Skin epidermis (tissue), 12 donors: ENCODE data around the gene PIP5KL1.

Experiments
- H3K27ac ChIP-seq, 21 experiments: fragments of 200-600 bp; sonication (generic) in 11 of 21; one replicate each; pipeline ENCODE4 v1.5.0; 2020; ENCODE audit warnings: mild to moderate bottlenecking in 3 of 21, inconsistent platforms in 2 of 21, moderate library complexity in 2 of 21
- H3K4me3 ChIP-seq, 7 experiments: fragments of 200-600 bp; sonication (generic) in 2 of 7; one replicate each; pipeline ENCODE4 v1.5.0; 2020; ENCODE audit warnings: inconsistent platforms in 2 of 7, mild to moderate bottlenecking in 2 of 7, moderate library complexity in 1 of 7

PIP5KL1 gene

DNA sequence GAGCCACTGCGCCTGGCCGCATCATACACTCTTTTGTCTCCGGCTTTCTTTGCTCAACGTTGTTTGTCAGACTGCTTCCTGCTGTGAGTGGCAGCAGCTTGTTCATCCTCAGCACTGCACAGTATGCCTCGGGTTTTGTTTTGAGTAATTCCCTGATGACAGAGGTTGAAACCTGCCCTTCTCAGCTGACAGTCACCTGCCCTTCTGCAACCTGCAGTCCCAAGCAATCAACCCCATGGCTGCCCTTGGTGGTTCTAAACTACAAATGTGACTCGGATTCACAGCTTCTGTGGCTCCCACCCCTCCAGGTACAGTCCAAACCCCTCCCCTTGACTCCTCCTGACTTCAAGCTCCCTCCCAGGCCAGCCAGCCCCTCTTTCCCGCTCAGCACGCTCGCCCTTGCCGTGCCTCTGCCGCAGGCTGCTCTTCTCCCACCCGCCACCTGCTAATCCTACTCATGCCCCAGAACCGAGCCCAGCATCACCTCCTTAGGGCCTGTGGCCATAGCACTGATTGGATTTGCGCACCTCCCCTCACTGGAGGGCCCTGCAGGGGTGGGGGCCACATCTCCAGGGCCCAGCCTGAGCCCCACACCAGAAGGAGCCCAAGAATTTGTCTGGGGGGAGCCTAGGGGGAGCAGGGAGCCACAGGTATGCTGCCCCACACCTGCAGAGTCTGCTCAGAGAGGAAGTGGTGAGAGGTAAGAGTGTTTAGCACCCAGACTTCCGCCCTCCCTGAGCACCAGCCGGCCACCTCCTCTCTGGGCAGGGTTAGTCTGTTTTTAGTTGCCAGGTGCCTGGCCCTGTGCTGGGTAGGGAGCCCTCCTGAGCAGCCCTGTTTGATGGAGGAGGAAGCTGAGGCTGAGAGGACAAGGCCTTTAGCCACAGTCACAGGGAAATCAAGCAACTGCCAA is 40.1 kb upstream of the PIP5KL1 start:
- Histone ChIP-seq H3K27ac (peak overlapping the region in 20 of 21 experiments; percentile 70 to 94 (median 90)), H3K4me3 (peak overlapping the region in 1 of 7 experiments; percentile 13)

DNA sequence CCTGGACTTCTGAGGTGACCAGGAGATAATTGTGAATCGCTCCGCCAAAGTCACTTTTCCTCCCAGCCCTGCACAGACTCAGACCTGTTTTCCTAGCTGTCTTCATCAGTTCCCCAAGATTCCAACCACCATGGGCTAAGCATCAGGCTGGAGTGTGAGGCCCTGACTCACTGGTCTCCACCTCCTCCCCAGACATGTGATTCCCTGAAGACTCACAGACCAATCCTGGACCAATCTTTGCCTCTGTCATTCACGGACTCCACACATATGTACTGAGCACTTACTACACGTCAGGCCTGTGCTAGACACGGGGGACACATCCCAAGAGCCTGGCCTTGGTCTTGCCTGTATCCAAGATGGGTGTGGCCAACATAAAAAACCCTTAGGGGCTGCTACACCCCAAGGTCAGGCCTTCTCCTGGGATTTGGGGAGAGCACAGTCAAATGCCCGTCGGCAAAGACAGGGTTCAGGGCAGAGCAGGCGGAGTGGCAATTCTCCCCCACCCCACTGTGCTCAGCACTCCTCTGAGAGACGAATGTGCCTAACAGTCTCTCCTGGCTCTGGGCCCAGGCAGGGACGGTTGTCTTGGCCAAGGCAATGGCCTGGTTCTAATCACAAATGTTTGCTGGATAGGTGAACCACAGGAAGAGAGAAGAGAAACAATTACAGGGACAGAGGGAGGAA is 38.3 kb upstream of the PIP5KL1 start:
- Histone ChIP-seq H3K4me3 (no peak overlapping the region), H3K27ac (peak overlapping the region in 20 of 21 experiments; percentile 70 to 94 (median 90))

DNA sequence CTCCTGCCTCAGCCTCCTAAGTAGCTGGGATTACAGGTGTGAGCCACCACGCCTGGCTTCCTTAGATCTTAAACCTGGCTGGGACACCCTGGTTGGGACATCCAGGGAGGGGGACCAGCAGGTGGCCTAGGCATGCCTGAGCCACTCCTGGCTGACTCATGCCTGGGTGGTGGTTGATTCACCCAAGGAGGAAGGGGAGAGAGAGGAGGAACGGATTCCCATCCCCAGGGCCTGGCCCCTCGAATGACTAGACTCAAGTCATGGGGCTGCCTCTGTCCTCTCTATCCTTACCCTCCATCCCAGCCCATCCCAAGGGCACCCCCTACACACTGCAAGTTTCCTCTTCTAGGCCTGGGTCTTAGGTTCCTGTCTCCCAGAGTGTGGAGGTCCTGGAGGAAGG is 37.5 kb upstream of the PIP5KL1 start:
- peak overlapping the region in 20 of 21 experiments; percentile 70 to 94 (median 90) for H3K27ac ChIP-seq
- no peak overlapping the region for H3K4me3 ChIP-seq

DNA sequence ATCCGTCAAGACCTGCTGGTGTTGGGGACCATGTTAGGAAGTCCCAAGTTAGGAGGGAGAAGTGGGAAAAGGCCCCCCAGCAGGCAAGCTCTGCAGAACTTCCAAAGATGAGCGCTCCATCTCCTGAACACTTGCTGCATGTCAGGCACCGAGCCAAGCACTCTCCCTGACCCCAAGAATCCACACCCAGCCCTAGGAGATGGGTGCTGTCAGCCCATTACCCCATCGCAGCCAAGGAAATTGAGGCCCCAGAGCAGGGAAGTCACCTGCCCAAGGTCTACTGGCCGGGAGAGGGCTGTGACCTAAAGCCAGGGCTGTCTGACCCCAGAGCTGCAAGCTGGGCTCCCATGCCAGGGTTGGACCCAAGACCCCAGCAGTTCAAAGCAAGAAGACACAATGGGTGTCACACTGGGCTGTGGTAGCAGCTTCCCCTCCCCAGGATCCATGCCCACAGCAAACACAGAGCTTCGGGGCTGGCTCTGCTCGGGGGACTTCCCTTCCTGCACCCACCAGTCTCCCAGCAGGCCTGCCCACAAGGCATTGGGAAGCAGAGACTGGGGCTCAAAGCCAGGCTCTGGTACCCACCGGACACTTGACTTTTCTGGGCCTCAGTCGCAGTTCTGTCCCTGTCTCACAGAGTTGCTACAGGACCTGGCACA is 36.7 kb upstream of the PIP5KL1 start:
- Histone ChIP-seq H3K4me3 (no peak overlapping the region), H3K27ac (peak overlapping the region in 20 of 21 experiments; percentile 79 to 95 (median 91))

DNA sequence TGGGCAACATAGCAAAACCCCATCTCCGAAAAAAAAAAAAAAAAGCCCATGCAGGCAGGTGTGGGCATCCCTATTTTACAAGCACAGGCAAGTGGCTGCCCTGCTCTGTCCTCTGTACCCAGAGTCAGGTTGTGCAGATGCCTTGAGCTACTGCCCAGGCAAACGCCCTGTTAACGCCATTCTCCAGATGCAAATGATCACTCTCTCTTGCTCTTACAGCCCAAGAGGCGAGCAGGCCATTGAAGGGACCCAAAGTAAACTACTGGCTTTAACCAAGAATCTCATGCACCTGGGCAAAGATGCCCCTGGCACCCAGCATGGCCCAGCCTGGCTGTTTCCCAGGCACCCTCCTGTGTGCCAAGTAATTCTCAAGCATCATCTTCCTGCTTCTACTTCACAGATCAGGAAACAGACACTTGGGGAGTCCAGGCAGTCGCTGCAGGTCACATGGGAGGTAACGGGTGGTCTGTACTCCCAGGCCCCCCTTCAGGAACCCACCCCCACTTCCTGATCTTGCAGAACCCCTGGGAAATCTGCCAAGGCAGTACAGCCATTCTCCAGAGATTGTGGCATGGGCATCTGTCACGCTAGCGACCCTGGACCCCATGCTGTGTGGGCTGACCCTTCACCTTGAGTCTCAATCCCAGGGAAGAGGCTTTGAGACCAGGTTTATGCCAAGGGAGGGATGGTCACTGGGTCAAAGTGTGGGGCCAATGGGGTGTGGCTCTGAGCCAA is 36.0 kb upstream of the PIP5KL1 start:
- Histone ChIP-seq H3K4me3 (no peak overlapping the region), H3K27ac (peak overlapping the region in 20 of 21 experiments; percentile 79 to 95 (median 91))

DNA sequence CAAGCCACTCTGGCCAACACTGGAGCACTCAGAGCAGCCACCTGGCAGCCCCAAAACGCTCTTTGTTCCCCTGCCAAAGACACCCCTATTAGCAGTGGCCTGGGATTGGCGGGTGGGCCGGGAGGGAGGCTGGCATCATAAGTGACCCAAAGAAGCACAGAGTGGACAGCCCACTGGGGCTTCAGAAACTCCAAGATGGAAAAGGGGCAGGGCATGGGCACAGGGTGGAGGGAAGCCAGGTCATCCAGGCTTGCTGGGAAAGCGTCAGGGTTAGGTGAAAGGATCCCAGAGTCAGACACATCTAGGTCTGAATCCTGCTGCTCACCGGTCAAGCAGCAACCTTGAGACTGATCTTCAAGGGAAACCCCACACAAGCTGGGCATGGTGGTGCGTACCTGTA is 35.4 kb upstream of the PIP5KL1 start:
- H3K4me3 ChIP-seq: no peak overlapping the region
- H3K27ac ChIP-seq: peak overlapping the region in 20 of 21 experiments; percentile 79 to 95 (median 91)

DNA sequence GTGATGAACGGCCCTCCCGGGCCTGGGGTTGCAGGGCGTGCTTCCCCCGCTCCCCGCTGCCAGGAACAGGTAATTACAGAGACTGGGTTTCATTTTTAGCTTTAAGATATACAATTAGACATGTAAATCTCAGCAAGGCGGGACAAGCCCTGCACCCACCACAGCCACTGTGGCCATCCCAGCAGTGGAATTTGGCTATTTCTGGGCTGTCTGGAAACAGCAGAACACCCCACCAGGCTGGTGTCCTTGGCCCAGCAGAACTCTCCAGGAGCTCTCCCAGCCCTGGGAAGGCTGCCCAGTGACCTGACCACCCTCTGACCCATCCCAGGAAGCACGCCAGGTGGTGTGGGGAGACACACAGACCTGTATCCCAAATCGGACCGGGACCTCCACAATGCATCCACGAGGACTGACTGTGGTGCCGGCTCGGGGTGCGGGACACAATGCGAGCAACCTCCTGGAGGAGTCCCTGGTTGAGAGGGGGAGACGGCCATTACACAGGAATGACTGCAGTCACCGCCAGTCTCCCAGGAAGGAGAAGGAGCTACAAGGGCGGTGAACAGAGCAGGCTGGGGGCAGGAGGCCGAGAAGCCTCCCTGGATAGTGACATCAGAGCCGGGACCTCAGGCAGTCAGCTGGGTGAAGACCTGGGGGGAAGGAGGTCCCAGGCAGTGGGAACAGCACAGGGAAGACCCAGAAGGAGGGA is 32.9 kb upstream of the PIP5KL1 start:
- Histone ChIP-seq H3K4me3 (no peak overlapping the region), H3K27ac (peak overlapping the region in 18 of 21 experiments; percentile 13 to 94 (median 90))

DNA sequence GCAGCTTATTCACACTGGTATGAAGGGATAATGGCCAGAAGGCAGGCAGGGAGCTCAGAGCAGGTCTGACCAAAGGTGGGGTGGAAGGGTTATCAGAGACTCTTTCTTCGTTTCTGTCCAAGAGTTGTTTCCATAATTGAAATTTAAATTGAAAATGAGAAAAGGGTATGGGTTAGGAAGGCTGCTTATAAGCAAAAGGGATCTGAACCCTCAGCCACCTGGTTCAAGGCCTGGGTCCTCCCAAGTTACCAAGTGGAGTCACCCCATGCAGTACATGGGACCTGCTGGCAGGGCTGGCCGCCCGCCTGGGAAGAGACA is 32.4 kb upstream of the PIP5KL1 start:
- H3K4me3 ChIP-seq: no peak overlapping the region
- peak overlapping the region in 14 of 21 experiments; percentile 13 to 93 (median 90) for H3K27ac ChIP-seq

DNA sequence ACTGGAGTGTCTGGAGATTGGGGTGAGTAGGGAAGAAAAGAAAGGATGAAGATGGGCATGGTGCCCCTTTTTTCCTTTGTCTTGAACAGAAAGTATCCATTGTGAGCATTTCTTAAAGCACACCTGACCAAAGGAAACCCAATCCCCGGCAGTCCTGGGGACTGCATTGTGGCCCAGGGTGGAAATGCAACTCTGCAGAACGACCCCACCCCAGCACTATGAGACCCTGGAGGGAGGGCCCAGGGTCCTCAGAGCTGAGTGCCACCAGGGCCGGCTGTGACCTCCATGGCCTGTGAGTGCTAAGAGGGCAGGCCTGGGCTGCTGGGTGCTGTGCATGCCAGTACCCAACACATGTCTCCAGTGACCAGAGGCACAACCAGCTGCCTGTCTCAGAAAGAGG is 31.7 kb upstream of the PIP5KL1 start:
- peak overlapping the region in 12 of 21 experiments; percentile 9 to 93 (median 82) for H3K27ac ChIP-seq
- no peak overlapping the region for H3K4me3 ChIP-seq

DNA sequence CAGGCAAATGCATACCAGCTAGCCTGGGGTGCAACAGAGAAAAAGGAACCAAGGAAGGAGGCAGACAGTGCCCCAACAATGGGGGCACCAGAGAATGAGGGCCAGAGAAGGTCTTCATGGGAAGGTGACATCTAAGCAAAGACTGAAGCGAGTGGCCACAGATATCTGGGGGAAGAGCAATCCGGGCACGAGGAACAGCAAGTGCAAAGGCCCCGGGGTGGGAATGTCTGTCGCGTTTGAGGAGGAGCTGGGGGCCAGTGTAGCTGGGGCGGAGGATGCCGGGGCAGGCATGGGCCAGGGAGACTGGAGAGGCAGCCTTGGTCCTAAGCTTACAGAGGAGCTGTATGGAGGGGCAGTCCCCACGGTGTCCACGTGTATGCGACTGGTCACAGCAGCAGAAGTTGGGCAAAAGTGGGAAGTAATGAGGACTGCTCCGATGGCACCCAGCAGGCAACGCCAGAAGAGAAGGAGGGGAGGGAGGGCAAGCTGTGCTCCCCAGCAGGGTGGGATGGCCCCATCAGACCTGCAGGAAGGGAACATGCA is 31.1 kb upstream of the PIP5KL1 start:
- H3K4me3 ChIP-seq: no peak overlapping the region
- H3K27ac ChIP-seq: peak overlapping the region in 11 of 21 experiments; percentile 8 to 93 (median 80)

DNA sequence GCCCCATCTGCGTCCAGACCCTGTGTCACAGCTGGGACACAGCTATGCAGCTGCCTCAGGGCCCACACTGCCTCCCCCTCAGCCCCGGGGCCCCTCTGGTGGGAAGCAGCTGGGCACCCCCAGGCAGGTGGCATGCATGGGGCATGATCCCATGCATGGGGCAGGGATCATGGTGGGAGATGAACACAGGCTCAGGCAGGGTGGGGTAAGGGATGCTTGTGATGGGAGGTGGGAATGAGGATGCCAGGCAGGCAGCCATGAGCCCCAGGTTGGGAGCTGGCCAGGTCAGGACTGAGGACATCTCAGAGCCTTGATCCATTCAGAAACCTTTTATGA is 30.5 kb upstream of the PIP5KL1 start:
- H3K4me3 ChIP-seq: no peak overlapping the region
- H3K27ac ChIP-seq: peak overlapping the region in 19 of 21 experiments; percentile 7 to 93 (median 76)

DNA sequence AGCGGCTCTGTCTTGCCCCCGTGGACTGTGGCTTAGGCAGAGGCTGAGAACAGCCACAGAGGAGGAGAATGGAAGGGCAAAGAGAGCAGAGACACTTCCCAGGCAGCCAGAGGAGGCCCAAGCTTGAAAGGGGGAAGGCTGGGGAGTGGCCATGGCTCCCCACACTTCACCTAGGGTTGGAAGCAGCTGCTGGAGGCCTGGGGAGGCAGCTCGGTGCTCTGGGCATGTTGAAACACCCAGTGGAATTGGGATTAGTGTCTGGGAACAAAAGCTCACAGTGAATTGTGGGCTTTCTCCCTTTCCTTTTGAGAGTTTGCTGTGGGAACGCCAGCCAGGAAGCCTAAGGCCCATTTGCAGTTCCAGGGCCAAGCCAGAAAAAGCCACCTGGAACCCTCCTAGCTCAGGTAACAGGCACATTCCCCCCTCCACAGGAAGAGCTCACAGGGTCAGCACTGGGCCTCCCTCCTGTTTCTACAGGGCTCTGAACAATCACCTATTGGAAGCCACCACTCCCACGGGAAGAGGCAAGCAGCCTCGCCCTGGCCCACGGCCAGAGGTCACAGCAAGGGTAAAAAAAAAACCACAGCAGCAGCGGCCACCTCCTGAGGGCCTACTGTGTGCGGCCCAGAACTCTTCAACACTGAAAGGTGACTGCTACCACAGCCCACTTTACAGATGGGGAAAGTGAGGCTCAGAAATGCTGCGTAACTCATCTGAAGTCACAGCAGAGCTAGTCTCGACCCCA is 30.0 kb upstream of the PIP5KL1 start:
- peak overlapping the region; percentile 14 to 93 (median 75) for H3K27ac ChIP-seq

DNA sequence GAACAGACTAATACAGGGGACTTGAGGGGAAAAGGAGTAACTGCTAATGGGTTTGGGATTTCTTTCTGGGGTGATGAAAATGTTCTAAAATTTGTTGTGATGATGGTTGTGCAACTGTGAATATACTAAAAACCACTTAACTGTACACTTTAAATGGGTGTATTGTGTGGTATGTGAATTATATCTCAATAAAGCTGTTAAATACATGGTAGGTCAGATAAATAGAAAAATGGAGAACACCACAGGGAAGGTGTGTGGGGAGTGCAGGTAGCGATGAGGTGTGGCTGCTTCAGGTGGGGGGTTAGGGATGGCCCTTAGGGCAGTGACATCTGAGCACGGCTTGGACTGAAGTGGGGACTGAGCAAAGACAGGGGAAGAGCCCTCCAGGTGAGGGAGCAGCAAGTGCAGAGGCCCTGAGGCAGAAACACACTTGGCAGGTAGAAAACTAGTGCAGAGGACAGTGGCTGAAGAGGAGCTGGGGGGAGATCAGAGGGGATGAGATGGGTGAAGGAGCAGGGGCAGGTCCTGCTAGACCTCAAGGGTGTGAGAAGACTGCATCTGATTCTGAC is 29.3 kb upstream of the PIP5KL1 start:
- Histone ChIP-seq H3K4me3 (no peak overlapping the region), H3K27ac (peak overlapping the region in 20 of 21 experiments; percentile 14 to 93 (median 76))

More for the DNA sequence above, 30.0 kb upstream of the PIP5KL1 start:
- H3K4me3 ChIP-seq: no peak overlapping the region

DNA sequence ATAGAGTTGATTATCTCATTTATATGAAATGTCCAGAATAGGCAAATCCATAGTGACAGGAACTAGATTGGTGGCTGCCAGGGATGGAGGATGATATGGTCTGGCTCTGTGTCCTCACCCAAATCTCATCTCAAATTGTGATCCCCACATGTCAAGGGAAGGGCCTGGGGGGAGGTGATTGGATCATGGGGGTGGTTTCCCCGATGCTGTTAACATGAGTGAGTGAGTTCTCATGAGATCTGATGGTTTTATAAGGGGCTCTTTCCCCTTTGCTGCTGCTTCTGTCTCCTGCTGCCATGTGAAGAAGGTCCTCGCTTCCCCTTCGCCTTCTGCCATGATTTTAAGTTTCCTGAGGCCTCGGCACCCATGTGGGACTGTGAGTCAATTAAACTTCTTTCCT is 28.8 kb upstream of the PIP5KL1 start:
- Histone ChIP-seq H3K27ac (peak overlapping the region in 10 of 21 experiments; percentile 8 to 93 (median 80)), H3K4me3 (no peak overlapping the region)

DNA sequence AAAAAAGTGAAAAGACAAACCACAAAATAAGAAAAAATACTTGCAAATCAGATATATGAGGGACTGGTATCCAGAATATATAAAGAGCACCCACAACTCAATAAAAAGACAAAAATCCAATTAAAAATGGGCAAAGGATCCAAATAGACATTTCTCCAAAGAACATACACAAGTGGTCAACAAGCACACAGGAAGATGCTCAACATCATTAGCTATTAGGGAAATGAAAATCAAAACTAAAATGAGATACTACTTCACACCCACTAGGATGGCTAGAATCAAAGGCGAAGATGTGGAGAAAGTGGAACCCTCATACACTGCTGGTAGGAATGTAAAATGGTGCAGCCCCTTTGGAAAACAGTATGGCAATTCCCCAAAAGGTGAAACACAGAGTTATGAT is 28.2 kb upstream of the PIP5KL1 start:
- no peak overlapping the region for H3K4me3 ChIP-seq
- H3K27ac ChIP-seq: peak overlapping the region in 3 of 21 experiments; percentile 19 to 81 (median 32)

DNA sequence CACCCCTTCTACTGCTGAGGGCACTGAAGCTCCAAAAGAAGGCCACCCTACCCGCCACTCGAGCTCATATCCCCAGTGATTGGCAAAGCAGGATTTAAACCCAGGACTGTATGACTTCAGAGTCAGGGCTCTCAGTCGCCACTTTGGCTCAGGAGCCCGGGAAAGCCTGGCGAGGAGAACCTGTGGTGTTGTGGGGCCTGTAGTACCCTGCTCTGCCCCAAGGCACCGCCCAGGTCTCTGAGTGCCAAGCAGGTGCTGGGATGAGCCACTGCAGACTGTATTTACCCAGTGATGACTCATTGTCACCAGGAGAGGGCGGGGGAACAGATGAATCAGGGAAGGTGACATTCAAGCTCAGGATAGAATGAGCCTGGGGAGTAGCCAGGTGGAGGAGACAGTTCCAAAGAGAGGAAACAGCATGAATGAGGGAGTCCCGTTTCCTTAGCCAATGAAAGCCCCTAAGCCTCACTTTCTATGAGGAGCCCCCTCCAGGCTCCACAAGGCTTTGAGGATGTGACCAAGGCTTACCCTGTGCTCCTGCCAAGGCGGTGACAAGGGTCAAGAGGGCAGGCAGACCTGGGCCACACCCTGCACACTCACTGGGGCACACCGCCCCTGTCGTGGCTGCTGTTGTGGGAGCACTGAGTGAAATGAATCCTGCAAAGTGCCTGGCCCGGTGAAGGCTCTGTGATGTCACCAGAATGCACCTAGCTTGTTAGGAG is 24.9 kb upstream of the PIP5KL1 start:
- Histone ChIP-seq H3K27ac (peak overlapping the region in 18 of 21 experiments; percentile 12 to 86 (median 64)), H3K4me3 (no peak overlapping the region)

DNA sequence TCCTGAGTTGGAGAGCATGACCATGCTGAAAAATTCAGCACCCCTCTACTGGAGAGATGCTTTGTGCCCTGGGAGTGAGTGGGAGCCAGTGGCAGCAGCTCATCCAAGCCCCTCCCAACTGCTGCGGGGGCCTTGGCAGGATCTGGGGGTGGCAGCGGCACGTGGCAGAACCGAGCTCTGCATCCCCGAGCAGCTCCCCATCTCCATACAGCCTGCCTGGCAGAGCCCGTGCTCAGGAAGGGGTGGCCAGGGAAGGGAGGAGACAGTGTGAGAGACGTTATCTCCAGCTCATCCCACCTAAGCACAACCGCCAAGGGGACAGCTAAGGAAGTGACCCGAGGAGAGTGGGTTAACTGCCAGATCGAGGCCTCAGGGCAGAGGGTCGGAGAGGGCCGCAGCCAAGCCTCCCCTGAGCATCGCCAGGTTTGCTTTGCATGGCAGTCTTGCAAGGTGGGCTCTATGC is 24.3 kb upstream of the PIP5KL1 start:
- no peak overlapping the region for H3K4me3 ChIP-seq
- peak overlapping the region in 17 of 21 experiments; percentile 12 to 86 (median 62) for H3K27ac ChIP-seq
